ENCODE data around the gene MAML3.

Gene MAML3

DNA sequence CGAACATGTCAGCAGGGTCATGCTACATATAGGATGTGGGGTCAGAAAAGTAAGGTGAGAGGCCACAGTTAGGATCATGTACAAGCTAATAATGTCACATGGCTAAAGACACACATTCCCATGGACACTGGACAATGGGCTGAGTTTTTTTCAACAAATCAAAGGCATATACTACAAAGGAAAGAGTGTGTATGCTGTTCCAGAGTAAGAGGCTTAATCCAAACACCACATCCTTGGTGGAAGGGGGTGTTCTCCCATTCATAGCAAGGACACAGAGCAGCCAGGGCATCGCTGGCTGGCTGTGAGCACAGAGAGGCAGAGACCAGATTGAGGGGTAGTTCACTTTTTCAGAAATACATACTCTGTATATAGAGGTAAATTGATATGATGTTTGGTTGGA is 356.7 kb downstream of the MAML3 start:
- no peak for DNase-seq (ENCODE audit: extremely low read depth in 1 of 2, low read depth in 1 of 2)

DNA sequence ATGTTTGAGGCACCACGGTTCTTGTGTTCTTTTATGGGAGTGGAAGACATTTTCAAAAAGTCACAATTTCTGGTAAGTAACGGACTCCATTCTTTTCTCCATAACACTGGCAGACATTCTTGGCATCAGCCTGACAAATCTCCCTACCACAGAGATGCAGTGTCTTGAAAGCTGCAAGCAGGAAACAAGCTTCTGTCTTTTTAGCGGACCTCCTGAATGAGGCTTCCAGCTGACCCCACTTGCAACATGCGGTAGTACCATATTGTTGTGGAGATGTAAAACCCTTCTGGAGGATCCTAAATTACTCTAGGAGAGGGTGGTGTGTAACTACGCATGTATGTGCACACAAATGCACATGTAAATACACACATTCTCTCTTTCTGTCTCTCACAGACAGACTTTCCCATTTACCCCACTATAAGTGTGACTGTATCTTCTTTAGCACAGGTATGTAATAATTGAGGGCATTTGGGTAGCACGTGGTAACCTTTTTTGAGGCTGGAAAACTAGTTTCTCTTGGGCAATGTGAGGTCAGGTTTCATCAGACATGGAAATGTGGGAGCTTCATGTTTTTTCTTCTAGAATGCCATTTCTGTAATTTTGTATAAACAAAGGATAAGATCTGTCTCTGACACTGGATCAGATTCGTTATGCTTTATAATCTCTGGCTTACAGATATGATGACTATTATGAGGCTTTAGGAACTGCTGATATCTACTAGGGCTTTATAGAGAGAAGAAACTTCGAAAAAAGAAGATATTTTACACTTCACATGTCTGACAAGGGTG is 358.3 kb downstream of the MAML3 start:
- no peak for DNase-seq (ENCODE audit: extremely low read depth in 1 of 2, low read depth in 1 of 2)

- no peak for DNase-seq (ENCODE audit: extremely low read depth in 1 of 2, low read depth in 1 of 2)
These were observed 359.6 kb downstream of the MAML3 start for GRCh38 chr4:139794158-139794954.

- no peak for DNase-seq (ENCODE audit: extremely low read depth in 1 of 2, low read depth in 1 of 2)
These were observed 362.3 kb downstream of the MAML3 start for GRCh38 chr4:139791681-139792080.

GRCh38 chr4:139790291-139790690 is 363.7 kb downstream of the MAML3 start:
- DNase-seq (ENCODE audit: extremely low read depth in 1 of 2, low read depth in 1 of 2): no peak

- DNase-seq (ENCODE audit: extremely low read depth in 1 of 2, low read depth in 1 of 2): no peak
These were observed 364.8 kb downstream of the MAML3 start for GRCh38 chr4:139789096-139789654.

- no peak for DNase-seq (ENCODE audit: extremely low read depth in 1 of 2, low read depth in 1 of 2)
These were observed 367.3 kb downstream of the MAML3 start for GRCh38 chr4:139786494-139787354.

DNA sequence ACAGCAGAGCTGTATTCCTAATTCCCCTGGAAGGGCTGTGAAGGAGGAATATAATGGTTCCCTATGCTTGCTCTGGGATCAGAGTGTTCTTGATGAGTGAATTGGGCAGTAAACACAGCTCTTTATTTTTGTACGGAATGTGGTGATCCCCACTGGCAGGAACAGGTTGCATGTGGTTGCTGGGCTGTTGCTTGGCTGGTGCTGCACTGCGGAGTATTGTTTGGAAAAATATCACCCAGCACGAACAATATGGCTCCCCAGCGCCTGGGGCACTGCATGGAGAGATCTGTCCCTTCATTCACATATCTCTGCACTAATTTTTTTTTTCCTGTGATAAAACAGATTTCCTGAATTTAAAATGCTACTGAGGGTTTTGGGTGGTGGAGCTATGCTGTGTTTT is 368.6 kb downstream of the MAML3 start:
- DNase-seq (ENCODE audit: extremely low read depth in 1 of 2, low read depth in 1 of 2): no peak

- DNase-seq (ENCODE audit: extremely low read depth in 1 of 2, low read depth in 1 of 2): no peak
These were observed 370.1 kb downstream of the MAML3 start for GRCh38 chr4:139783741-139784484.

- DNase-seq (ENCODE audit: extremely low read depth in 1 of 2, low read depth in 1 of 2): no peak
These were observed 371.0 kb downstream of the MAML3 start for GRCh38 chr4:139782926-139783522.

GRCh38 chr4:139781066-139781465 is 372.9 kb downstream of the MAML3 start:
- DNase-seq (ENCODE audit: extremely low read depth in 1 of 2, low read depth in 1 of 2): no peak

DNA sequence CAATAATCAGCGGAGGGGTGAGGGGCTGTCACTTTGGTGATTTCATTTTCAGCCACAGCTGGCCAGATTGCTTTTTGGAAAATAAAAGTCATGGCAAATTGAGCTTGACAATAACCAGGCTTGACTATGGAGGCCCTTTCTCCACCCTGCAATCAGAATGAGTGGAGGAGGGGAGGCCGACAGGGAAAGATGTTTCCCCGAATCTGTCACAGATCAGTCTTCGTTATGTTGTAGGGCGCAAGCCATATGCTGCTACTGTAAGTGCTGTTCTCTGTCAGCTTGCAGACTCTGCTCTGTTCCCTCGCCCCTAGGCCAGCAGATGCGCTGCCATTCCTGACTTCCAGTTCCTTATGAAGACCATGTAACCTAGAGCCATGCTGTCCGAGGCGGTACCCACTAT is 374.3 kb downstream of the MAML3 start:
- no peak for DNase-seq (ENCODE audit: extremely low read depth in 1 of 2, low read depth in 1 of 2)

- DNase-seq (ENCODE audit: extremely low read depth in 1 of 2, low read depth in 1 of 2): no peak
These were observed 376.2 kb downstream of the MAML3 start for GRCh38 chr4:139777757-139778156.

- DNase-seq (ENCODE audit: extremely low read depth in 1 of 2, low read depth in 1 of 2): no peak
These were observed 377.7 kb downstream of the MAML3 start for GRCh38 chr4:139776235-139776634.

- no peak for DNase-seq (ENCODE audit: extremely low read depth in 1 of 2, low read depth in 1 of 2)
These were observed 379.1 kb downstream of the MAML3 start for GRCh38 chr4:139774759-139775487.

DNA sequence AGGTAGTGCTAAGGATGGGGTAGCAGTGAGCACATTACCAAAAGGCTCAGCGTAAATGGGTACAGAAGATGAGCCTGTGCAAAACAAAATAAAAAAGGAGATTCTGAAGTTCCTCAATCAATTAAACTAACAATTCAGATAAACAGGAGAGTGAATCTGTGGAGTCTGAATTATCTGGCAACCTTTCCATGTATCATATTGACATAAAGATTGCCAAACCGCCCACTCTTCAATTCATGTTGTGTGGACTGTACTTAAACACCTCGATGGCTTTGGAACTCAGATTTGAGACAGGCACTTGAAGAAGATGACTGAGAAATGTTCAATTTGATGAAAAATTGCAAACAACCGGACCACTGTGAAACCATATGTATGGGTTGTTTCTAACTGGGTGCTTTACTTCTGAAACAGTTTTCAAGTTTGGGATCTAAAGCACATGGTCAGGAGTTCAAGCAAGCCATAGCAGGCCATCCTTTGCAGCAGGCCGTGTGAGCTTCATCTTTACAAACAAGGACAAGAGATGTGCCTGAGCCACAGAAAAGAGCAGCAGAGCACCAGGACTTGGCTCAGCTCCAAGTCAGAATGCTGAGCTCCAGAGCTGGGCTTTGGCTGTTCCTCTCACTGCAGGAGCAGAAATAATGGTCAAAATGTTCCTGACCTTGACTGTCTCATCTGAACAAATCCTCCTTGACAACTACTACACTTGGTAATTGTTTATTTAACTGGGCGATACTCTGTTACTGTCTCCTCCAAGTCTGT is 380.2 kb downstream of the MAML3 start:
- no peak for DNase-seq (ENCODE audit: extremely low read depth in 1 of 2, low read depth in 1 of 2)

GRCh38 chr4:139770361-139770760 is 383.6 kb downstream of the MAML3 start:
- DNase-seq (ENCODE audit: extremely low read depth in 1 of 2, low read depth in 1 of 2): no peak

- DNase-seq (ENCODE audit: extremely low read depth in 1 of 2, low read depth in 1 of 2): no peak
These were observed 384.6 kb downstream of the MAML3 start for GRCh38 chr4:139769364-139769763.
